DND-41 (cell line): ENCODE data around the gene ATP7A.
"Not testable (repeated sequence)": the region's sequence is repeated elsewhere in the genome, so short reads cannot be mapped to it uniquely, and the experiment has no call there.

Source experiments
- EZH2 ChIP-seq: IDR thresholded peaks from 3 replicates; pipeline ENCODE4 v1.6.1; 2012; ENCODE audit warnings: borderline replicate concordance, low read depth, mild to moderate bottlenecking, moderate library complexity, low read length, inconsistent platforms; ENCODE audit not compliant: severe bottlenecking
- TF ChIP-seq, protein P1 (sequence below): IDR thresholded peaks from 2 replicates; pipeline ENCODE4 v1.5.1; 2012; ENCODE audit warnings: borderline replicate concordance, low read length, moderate library complexity, mild to moderate bottlenecking; ENCODE audit not compliant: poor library complexity, severe bottlenecking; ENCODE audit errors: extremely low read depth

DNA sequence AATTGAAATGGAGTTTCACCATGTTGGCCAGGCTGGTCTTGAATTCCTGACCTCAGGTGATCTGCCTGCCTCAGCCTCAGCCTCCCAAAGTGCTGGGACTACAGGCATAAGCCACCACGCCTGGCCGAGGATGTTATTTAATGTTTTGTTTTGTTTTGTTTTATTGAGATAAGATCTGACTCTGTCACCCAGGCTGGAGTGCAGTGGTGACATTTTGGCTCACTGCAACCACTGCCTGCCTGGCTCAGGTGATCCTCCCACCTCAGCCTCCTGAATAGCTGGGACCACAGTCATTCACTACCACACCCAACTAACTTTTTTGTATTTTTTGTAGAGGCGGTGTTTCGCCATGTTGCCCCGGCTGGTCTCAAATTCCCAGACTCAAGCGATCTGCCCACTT is 34.5 kb downstream of the ATP7A start:
- TF ChIP-seq, protein P1, sequence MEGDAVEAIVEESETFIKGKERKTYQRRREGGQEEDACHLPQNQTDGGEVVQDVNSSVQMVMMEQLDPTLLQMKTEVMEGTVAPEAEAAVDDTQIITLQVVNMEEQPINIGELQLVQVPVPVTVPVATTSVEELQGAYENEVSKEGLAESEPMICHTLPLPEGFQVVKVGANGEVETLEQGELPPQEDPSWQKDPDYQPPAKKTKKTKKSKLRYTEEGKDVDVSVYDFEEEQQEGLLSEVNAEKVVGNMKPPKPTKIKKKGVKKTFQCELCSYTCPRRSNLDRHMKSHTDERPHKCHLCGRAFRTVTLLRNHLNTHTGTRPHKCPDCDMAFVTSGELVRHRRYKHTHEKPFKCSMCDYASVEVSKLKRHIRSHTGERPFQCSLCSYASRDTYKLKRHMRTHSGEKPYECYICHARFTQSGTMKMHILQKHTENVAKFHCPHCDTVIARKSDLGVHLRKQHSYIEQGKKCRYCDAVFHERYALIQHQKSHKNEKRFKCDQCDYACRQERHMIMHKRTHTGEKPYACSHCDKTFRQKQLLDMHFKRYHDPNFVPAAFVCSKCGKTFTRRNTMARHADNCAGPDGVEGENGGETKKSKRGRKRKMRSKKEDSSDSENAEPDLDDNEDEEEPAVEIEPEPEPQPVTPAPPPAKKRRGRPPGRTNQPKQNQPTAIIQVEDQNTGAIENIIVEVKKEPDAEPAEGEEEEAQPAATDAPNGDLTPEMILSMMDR, result not testable (repeated sequence)
- TF ChIP-seq EZH2, result not testable (repeated sequence)
